C4-2B (cell line): ENCODE results near the gene SEPTIN10.

Experiments
- ZFX ChIP-seq: fragments of 450-650 bp; IDR thresholded peaks from 2 replicates; pipeline ENCODE4 v1.6.1; 2017
- TF ChIP-seq, protein P1 (sequence below): fragments of 450-650 bp; conservative IDR thresholded peaks from 2 replicates; pipeline ENCODE4 v1.5.1; 2017; ENCODE audit warnings: mild to moderate bottlenecking

DNA sequence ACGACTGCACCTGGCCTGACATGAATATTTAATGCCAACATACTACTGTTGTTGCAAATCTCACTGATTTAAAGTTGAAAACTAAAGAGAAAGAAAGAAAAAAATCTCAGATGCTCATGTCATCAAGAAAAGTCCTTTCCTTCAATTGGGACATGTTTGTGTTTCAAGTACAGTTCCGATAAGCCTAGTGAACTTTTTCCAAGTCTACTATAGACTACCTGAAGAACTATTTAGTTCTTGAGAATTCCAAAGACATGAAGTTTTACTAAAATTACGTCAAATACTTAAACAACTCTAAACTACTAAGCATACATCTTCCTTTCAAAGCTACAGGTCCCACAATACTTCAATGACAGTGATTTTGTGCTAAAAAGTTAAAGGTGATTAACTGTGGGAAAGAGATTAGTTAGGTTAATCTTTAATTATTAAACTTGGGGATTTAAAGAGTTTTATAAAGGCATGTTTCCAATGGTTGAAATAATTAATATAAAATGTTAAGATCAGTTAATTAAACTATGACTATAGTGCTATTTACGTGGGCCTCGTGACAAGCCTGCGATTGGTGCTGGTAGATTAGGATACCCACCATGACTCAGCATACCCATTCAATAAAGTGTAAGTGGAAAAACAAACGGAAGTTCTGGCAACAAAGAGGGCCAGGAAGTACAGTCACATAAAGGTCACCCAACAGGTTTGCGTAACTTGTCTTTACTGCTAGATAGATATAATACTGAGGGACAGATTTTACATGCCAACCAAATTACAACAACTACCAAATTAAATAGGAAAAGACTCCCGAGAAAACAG lies 55.5 kb downstream of the SEPTIN10 start:
- TF ChIP-seq, protein P1, sequence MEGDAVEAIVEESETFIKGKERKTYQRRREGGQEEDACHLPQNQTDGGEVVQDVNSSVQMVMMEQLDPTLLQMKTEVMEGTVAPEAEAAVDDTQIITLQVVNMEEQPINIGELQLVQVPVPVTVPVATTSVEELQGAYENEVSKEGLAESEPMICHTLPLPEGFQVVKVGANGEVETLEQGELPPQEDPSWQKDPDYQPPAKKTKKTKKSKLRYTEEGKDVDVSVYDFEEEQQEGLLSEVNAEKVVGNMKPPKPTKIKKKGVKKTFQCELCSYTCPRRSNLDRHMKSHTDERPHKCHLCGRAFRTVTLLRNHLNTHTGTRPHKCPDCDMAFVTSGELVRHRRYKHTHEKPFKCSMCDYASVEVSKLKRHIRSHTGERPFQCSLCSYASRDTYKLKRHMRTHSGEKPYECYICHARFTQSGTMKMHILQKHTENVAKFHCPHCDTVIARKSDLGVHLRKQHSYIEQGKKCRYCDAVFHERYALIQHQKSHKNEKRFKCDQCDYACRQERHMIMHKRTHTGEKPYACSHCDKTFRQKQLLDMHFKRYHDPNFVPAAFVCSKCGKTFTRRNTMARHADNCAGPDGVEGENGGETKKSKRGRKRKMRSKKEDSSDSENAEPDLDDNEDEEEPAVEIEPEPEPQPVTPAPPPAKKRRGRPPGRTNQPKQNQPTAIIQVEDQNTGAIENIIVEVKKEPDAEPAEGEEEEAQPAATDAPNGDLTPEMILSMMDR: no peak
- no peak for TF ChIP-seq ZFX
